GM12878 (cell line): ENCODE results near the gene CCL25. TPM values are rescaled to one million over a fixed set of nuclear protein-coding genes. Genes with fewer than 3 reads are reported as not detected.
A peak's percentile ranks its signal among the peaks of the same experiment; 100 is the strongest.

Source experiments
- ATAC-seq: fragments of 200-7000 bp; cut with Tn5 transposase; 3 replicates; pipeline ENCODE4 v1.9.1; 2020; ENCODE audit warnings: mild to moderate bottlenecking, moderate library complexity
- BruUV-seq: library from RNA; stranded (reverse); fragments of 400-500 nt; replicated peaks from 2 replicates; lab custom pipeline; 2021; lab: Mats Ljungman, UMichigan
- CTCF ChIA-PET: fragments of 300-600 bp; sonication (Branson Sonifier 250); formaldehyde crosslinking; extraction: SDS; loops from one replicate; lab custom pipeline; 2021; ENCODE audit warnings: inconsistent platforms; lab: Yijun Ruan, JAX
- POLR2A ChIA-PET: fragments of 350-600 bp; formaldehyde crosslinking; extraction: SDS; loops from one replicate; lab custom pipeline; 2021; ENCODE audit warnings: inconsistent platforms; lab: Charles Lee
- RAD21 ChIA-PET: fragments of 300-600 bp; sonication (Branson Sonifier 250); formaldehyde crosslinking; loops from one replicate; lab custom pipeline; 2023; ENCODE audit warnings: antibody characterized with exemption; ENCODE audit not compliant: unreplicated experiment; lab: Charles Lee
- SMC1A ChIA-PET: fragments of 300-600 bp; sonication (Branson Sonifier 250); formaldehyde crosslinking; loops from one replicate; lab custom pipeline; 2023; ENCODE audit not compliant: unreplicated experiment, uncharacterized antibody; lab: Charles Lee
- DNase-seq: peaks from one replicate; pipeline ENCODE4 v3.0.0-alpha.2; 2011; ENCODE audit warnings: low read depth, low spot score
- FAIRE-seq: peaks from 3 replicates; lab custom pipeline; 2011; peaks lifted over from hg19 to GRCh38; lab: Jason Lieb, UNC
- H2AFZ ChIP-seq: 2 replicates; pipeline ENCODE4 v1.6.0; 2011; ENCODE audit warnings: low read depth, low read length, control low read depth; ENCODE audit not compliant: control insufficient read depth
- H3K27ac ChIP-seq: 2 replicates; pipeline ENCODE4 v1.5.1; 2011; ENCODE audit warnings: control low read depth; ENCODE audit not compliant: control insufficient read depth, insufficient read depth
- H3K27me3 ChIP-seq, 2 experiments: replicated peaks in 1 of 2; 2 replicates each; pipeline versions ENCODE4 v1.6.0 to v1.6.1; 2011; ENCODE audit warnings: low read length in 1 of 2; ENCODE audit not compliant: control insufficient read depth in 2 of 2, insufficient read depth in 2 of 2
- H3K36me3 ChIP-seq, 2 experiments: 2 replicates each; pipeline ENCODE4 v1.5.1; 2011; ENCODE audit warnings: low read length in 1 of 2; ENCODE audit not compliant: control insufficient read depth in 2 of 2, insufficient read depth in 2 of 2
- H3K4me1 ChIP-seq: 2 replicates; pipeline ENCODE4 v1.6.1; 2011; ENCODE audit warnings: mild to moderate bottlenecking, low read length, moderate library complexity, mixed read lengths; ENCODE audit not compliant: control insufficient read depth, insufficient read depth
- H3K4me2 ChIP-seq: 2 replicates; pipeline ENCODE4 v1.6.0; 2011; ENCODE audit warnings: control low read depth; ENCODE audit not compliant: control insufficient read depth, insufficient read depth
- H3K4me3 ChIP-seq: fragments of 200-600 bp; sonication (generic); 2 replicates; pipeline ENCODE4 v1.5.1; 2016
- H3K79me2 ChIP-seq: 2 replicates; pipeline ENCODE4 v1.6.0; 2011; ENCODE audit warnings: low read length; ENCODE audit not compliant: control insufficient read depth, insufficient read depth
- H3K9ac ChIP-seq: 2 replicates; pipeline ENCODE4 v1.8.0; 2011; ENCODE audit warnings: low read length, control low read depth, mixed read lengths; ENCODE audit not compliant: control insufficient read depth, insufficient read depth
- H3K9me3 ChIP-seq: replicated peaks from 3 replicates; pipeline ENCODE4 v1.5.1; 2011; ENCODE audit warnings: mild to moderate bottlenecking, low read length; ENCODE audit not compliant: control insufficient read depth, insufficient read depth
- H4K20me1 ChIP-seq: 2 replicates; pipeline ENCODE4 v1.6.0; 2011; ENCODE audit not compliant: control insufficient read depth, insufficient read depth
- BHLHE40 ChIP-seq, 2 experiments: fragments of 450-650 bp in 1 of 2; IDR thresholded peaks; 2 replicates each; pipeline ENCODE4 v1.6.1; 2011 to 2017; ENCODE audit warnings: low read depth in 2 of 2, borderline replicate concordance in 1 of 2, improper control_type of control experiment in 1 of 2, low read length in 1 of 2, mild to moderate bottlenecking in 1 of 2
- CHD1 ChIP-seq: IDR thresholded peaks from 2 replicates; pipeline ENCODE4 v1.6.1; 2012; ENCODE audit warnings: low read depth, low read length, improper control_type of control experiment
- CREB1 ChIP-seq: IDR thresholded peaks from 2 replicates; pipeline ENCODE4 v1.6.1; 2012; ENCODE audit warnings: low read depth, mild to moderate bottlenecking, inconsistent platforms
- CREM ChIP-seq: IDR thresholded peaks from 2 replicates; pipeline ENCODE4 v1.6.1; 2014; ENCODE audit warnings: antibody characterized with exemption, low read depth
- DPF2 ChIP-seq: fragments of 450-650 bp; IDR thresholded peaks from 2 replicates; pipeline ENCODE4 v1.6.1; 2017; ENCODE audit warnings: mild to moderate bottlenecking
- MLLT1 ChIP-seq: fragments of 450-650 bp; IDR thresholded peaks from 2 replicates; pipeline ENCODE4 v1.6.1; 2016; ENCODE audit warnings: mild to moderate bottlenecking
- NBN ChIP-seq: fragments of 450-650 bp; IDR thresholded peaks from 2 replicates; pipeline ENCODE4 v1.6.1; 2016
- NR2C2 ChIP-seq: IDR thresholded peaks from 2 replicates; pipeline ENCODE4 v1.6.1; 2011; ENCODE audit warnings: borderline replicate concordance, low read depth; ENCODE audit not compliant: control insufficient read depth, insufficient read length
- PKNOX1 ChIP-seq: fragments of 450-650 bp; IDR thresholded peaks from 2 replicates; pipeline ENCODE4 v1.6.1; 2016; ENCODE audit warnings: mild to moderate bottlenecking
- REST ChIP-seq: IDR thresholded peaks from 2 replicates; pipeline ENCODE4 v1.6.1; 2012; ENCODE audit warnings: mild to moderate bottlenecking, low read depth, low read length
- SMARCA5 ChIP-seq: fragments of 450-650 bp; IDR thresholded peaks from 2 replicates; pipeline ENCODE4 v1.6.1; 2017; ENCODE audit warnings: mild to moderate bottlenecking
- SRF ChIP-seq, 2 experiments: IDR thresholded peaks; 2 replicates each; pipeline ENCODE4 v1.6.1; 2011; ENCODE audit warnings: low read depth in 2 of 2, low read length in 2 of 2, mild to moderate bottlenecking in 1 of 2, moderate library complexity in 1 of 2
- YY1 ChIP-seq: IDR thresholded peaks from 2 replicates; pipeline ENCODE4 v1.6.1; 2011; ENCODE audit warnings: low read depth, mild to moderate bottlenecking, low read length
- WGBS: methylation state at CpG from one replicate; pipeline ENCODE4 v1.1.6; 2016; ENCODE audit warnings: low lambda C conversion rate; ENCODE audit not compliant: insufficient replicate concordance, insufficient coverage; ENCODE audit errors: missing lambda C conversion rate; 5-methylcytosine and 5-hydroxymethylcytosine counted together
- in situ Hi-C: fragments of 300-500 bp; cut with MboI; formaldehyde crosslinking; loops from 9 replicates; pipeline ENCODE4 v1.14.3; 2018; ENCODE audit warnings: mixed read lengths
- intact Hi-C: fragments of 100-400 bp; cut with micrococcal nuclease; formaldehyde crosslinking; loops from one replicate; pipeline ENCODE4 v1.14.2; 2022; ENCODE audit not compliant: unreplicated experiment
- polyA plus RNA-seq, 11 experiments: library from polyadenylated mRNA; depleted of rRNA in 4 of 11; unstranded in 6 of 11; stranded (reverse) in 5 of 11; fragments of >200 nt; fragmentation: Nextera tagmentation in 4 of 11; fragmentation: Illumina TruSeq in 1 of 11; extraction: Ambion mirVana in 4 of 11; extraction: Trizol in 1 of 11; gene quantifications; 1 replicate in 1 of 11; 2 replicates in 10 of 11; pipeline versions ENCODE4 v1.2.1 to v1.2.3, GENCODE V29; 2011 to 2016; ENCODE audit warnings: inconsistent platforms in 2 of 11, missing spikeins in 2 of 11, low read depth in 1 of 11
- total RNA-seq, 4 experiments: library from RNA; depleted of rRNA in 3 of 4; stranded (reverse); fragments of >200 nt in 3 of 4; fragmentation: Illumina TruSeq in 1 of 4; extraction: Trizol in 1 of 4; gene quantifications; 2 replicates each; pipeline versions ENCODE4 v1.2.1 to v1.2.3, GENCODE V29; 2013 to 2021

The CCL25 gene
- total and polyA plus RNA-seq, 10 of the 15 experiments (the other 5 are each of a cell fraction or from before 2014, with no cell fraction given), result 0.53 to 12.0 (median 8.3) TPM

GRCh38 chr19:8074501-8074900 lies 21.9 kb downstream of the CCL25 start:
- H3K27ac ChIP-seq, result no peak overlapping the region
- H3K36me3 ChIP-seq, result no peaks in the 10 kb centered on the region
- ATAC-seq, result no peak
- H3K4me3 ChIP-seq, result no peak overlapping the region
- no peak overlapping the region for H3K9ac ChIP-seq
- intact Hi-C loops, result no loop called here
- no peak overlapping the region for H3K4me2 ChIP-seq
- CTCF ChIA-PET, result no interaction called here
- RAD21 ChIA-PET, result no interaction called here
- BruUV-seq, result no TSS peak
- POLR2A ChIA-PET, result no interaction called here
- H3K79me2 ChIP-seq, result no peaks in the 10 kb centered on the region
- no peak for DNase-seq
- in situ Hi-C loops, result no loop called here
- SMC1A ChIA-PET, result no interaction called here
- no peaks in the 10 kb centered on the region for H3K4me1 ChIP-seq
- H3K9me3 ChIP-seq, result peaks cover 5% of the 10 kb centered on the region; the same call in 2 of the 3 replicates
- no peaks in the 10 kb centered on the region for H3K27me3 ChIP-seq
- H4K20me1 ChIP-seq, result no peaks in the 10 kb centered on the region
- 7% methylated on average over 1 of the region's 1 CpG for WGBS
- TF ChIP-seq PKNOX1, result no peak
- peak; percentile 64 for TF ChIP-seq NR2C2
- TF ChIP-seq DPF2, result no peak
- no peak for TF ChIP-seq CHD1
- TF ChIP-seq YY1, result 0 out of 2 replicates have a peak, but pooled peaks have one; percentile 15
- TF ChIP-seq SMARCA5, result no peak
- TF ChIP-seq REST, result no peak
- TF ChIP-seq CREM, result no peak
- no peak for TF ChIP-seq BHLHE40 (IDR thresholded peaks at IDR 0.05; ENCODE audit: borderline replicate concordance in 1 of 2, low read depth in 2 of 2, low read length in 1 of 2)
- peak; percentile 97 for TF ChIP-seq MLLT1
- TF ChIP-seq CREB1, result no peak
- no peak for TF ChIP-seq NBN
- peak in 1 of 2 experiments; percentile 87; a peak in 1 of 4 replicates for TF ChIP-seq SRF (IDR thresholded peaks at IDR 0.05; ENCODE audit: low read depth in 2 of 2, low read length in 2 of 2)
- TF ChIP-seq, all 136 proteins: peak for 4
- FAIRE-seq, result no peak
- no peak overlapping the region for H2AFZ ChIP-seq
